Natural killer cell (primary cell): Measurements from ENCODE around the gene COX19. TPM values are rescaled to one million over a fixed set of nuclear protein-coding genes. Genes with fewer than 3 reads are reported as not detected.

Source experiments
- ATAC-seq, 3 donors: fragments of 150-1000 bp in 2 of 3; fragments of 200-7000 bp in 1 of 3; cut with Tn5 transposase; 1 replicate in 1 of 3; 2 replicates in 2 of 3; pipeline ENCODE4 v1.10.0; 2021; ENCODE audit warnings: mild to moderate bottlenecking in 2 of 3, moderate library complexity in 2 of 3
- DNase-seq, 2 donors: peaks; one replicate each; pipeline versions ENCODE4 v3.0.0 to v3.0.0-alpha.2; 2013 to 2021; ENCODE audit warnings: mixed read lengths in 1 of 2
- H3K27ac ChIP-seq: one replicate; pipeline ENCODE4 v1.5.1; 2013; ENCODE audit warnings: mild to moderate bottlenecking, low read length
- H3K27me3 ChIP-seq: one replicate; pipeline ENCODE4 v1.6.1; 2013; ENCODE audit warnings: low read length; ENCODE audit not compliant: control insufficient read depth, insufficient read depth
- H3K36me3 ChIP-seq: one replicate; pipeline ENCODE4 v1.6.1; 2013; ENCODE audit warnings: low read length; ENCODE audit not compliant: control insufficient read depth, insufficient read depth
- H3K4me1 ChIP-seq: one replicate; pipeline ENCODE4 v1.6.1; 2013; ENCODE audit warnings: low read length; ENCODE audit not compliant: control insufficient read depth, insufficient read depth
- H3K4me3 ChIP-seq: one replicate; pipeline ENCODE4 v1.5.1; 2013; ENCODE audit warnings: low read length
- H3K9me3 ChIP-seq: one replicate; pipeline ENCODE4 v1.6.1; 2013; ENCODE audit warnings: low read length; ENCODE audit not compliant: control insufficient read depth, insufficient read depth
- H3K27ac Mint-ChIP-seq, 2 donors: one replicate each; pipeline ENCODE4 v1.8.0; 2022; ENCODE audit warnings: mild to moderate bottlenecking in 2 of 2, mixed read lengths in 2 of 2, moderate library complexity in 1 of 2
- H3K27me3 Mint-ChIP-seq, 2 donors: one replicate each; pipeline ENCODE4 v1.8.0; 2022; ENCODE audit warnings: low read depth in 2 of 2, mixed read lengths in 2 of 2
- H3K36me3 Mint-ChIP-seq: one replicate; pipeline ENCODE4 v1.8.0; 2022; ENCODE audit warnings: mixed read lengths
- H3K4me1 Mint-ChIP-seq, 2 donors: one replicate each; pipeline ENCODE4 v1.8.0; 2022; ENCODE audit warnings: mixed read lengths in 2 of 2
- H3K4me3 Mint-ChIP-seq: one replicate; pipeline ENCODE4 v1.8.0; 2022; ENCODE audit warnings: mild to moderate bottlenecking, moderate library complexity, mixed read lengths
- H3K9me3 Mint-ChIP-seq, 2 donors: one replicate each; pipeline ENCODE4 v1.8.0; 2022; ENCODE audit warnings: mixed read lengths in 2 of 2
- CTCF ChIP-seq: fragments of 200-600 bp; IDR thresholded peaks from one replicate; pipeline ENCODE4 v1.8.0; 2022; ENCODE audit warnings: antibody characterized with exemption
- WGBS: methylation state at CpG from one replicate; pipeline ENCODE4 v1.1.7; 2013; ENCODE audit warnings: missing lambda C conversion rate; ENCODE audit not compliant: insufficient coverage; 5-methylcytosine and 5-hydroxymethylcytosine counted together
- intact Hi-C: fragments of 100-400 bp; cut with micrococcal nuclease; formaldehyde crosslinking; loops from one replicate; pipeline ENCODE4 v1.14.2; 2022
- total RNA-seq, 4 donors: library from RNA; stranded (reverse); fragments of 120-200 nt in 1 of 4; gene quantifications; one replicate each; pipeline versions ENCODE4 v1.2.3 to v1.2.4, GENCODE V29; 2013 to 2022

The COX19 gene
- total RNA-seq, 3 donors from 2014 or later (not counting 1 experiment from before 2014, with no cell fraction given): 33.6 to 38.3 (median 33.6) TPM

GRCh38 chr7:964401-965231, 10.7 kb downstream of the COX19 start:
- H3K27ac Mint-ChIP-seq: peak overlapping the region; percentile 77
- WGBS: 37% methylated on average over 27 of the region's 27 CpGs
- no peak for TF ChIP-seq CTCF

GRCh38 chr7:963236-964078, 11.9 kb downstream of the COX19 start:
- no peaks in the 10 kb centered on the region for H3K9me3 ChIP-seq
- 21% methylated on average over 37 of the region's 37 CpGs for whole genome bisulfite sequencing
- intact Hi-C loops: no loop called here
- no peak for TF ChIP-seq CTCF
- Mint-ChIP-seq H3K27me3 (peaks cover 0 to 6% of the 10 kb centered on the region in 2 donors), H3K36me3 (no peaks in the 10 kb centered on the region), H3K27ac (peak overlapping the region in 1 of 2 donors; percentile 31), H3K4me3 (no peak overlapping the region), H3K4me1 (peaks cover 12 to 28% of the 10 kb centered on the region in 2 donors), H3K9me3 (no peaks in the 10 kb centered on the region)
- peaks cover 36% of the 10 kb centered on the region for H3K4me1 ChIP-seq
- H3K27ac ChIP-seq: no peak overlapping the region
- H3K27me3 ChIP-seq: peaks cover 6% of the 10 kb centered on the region
- ATAC-seq (peak in 2 of 3 donors; percentile 34 to 37), DNase-seq (peak in 1 of 2 donors; percentile 49)
- no peak overlapping the region for H3K4me3 ChIP-seq
- peaks cover 20% of the 10 kb centered on the region for H3K36me3 ChIP-seq

More at GRCh38 chr7:964401-965231, 10.7 kb downstream of the COX19 start:
- Histone ChIP-seq H3K36me3 (peaks cover 28% of the 10 kb centered on the region), H3K27ac (no peak overlapping the region), H3K4me3 (no peak overlapping the region), H3K4me1 (peaks cover 34% of the 10 kb centered on the region), H3K27me3 (peaks cover 6% of the 10 kb centered on the region), H3K9me3 (no peaks in the 10 kb centered on the region)
- peaks cover 0 to 6% of the 10 kb centered on the region in 2 donors for H3K27me3 Mint-ChIP-seq
- DNase-seq (no peak), ATAC-seq (peak in 1 of 3 donors; percentile 15)
- H3K36me3 Mint-ChIP-seq: no peaks in the 10 kb centered on the region
- intact Hi-C loops: no loop called here
- peaks cover 12 to 28% of the 10 kb centered on the region in 2 donors for H3K4me1 Mint-ChIP-seq
- H3K4me3 Mint-ChIP-seq: peak overlapping the region; percentile 49
- H3K9me3 Mint-ChIP-seq: no peaks in the 10 kb centered on the region

GRCh38 chr7:962401-963081, 12.8 kb downstream of the COX19 start:
- peaks cover 12 to 28% of the 10 kb centered on the region in 2 donors for H3K4me1 Mint-ChIP-seq

More at GRCh38 chr7:962401-963081, 12.8 kb downstream of the COX19 start:
- intact Hi-C loops: no loop called here
- DNase-seq (no peak), ATAC-seq (no peak)
- H3K27me3 Mint-ChIP-seq: peaks cover 0 to 6% of the 10 kb centered on the region in 2 donors
- Histone ChIP-seq H3K4me3 (no peak overlapping the region), H3K36me3 (peaks cover 11% of the 10 kb centered on the region), H3K4me1 (peaks cover 44% of the 10 kb centered on the region), H3K9me3 (no peaks in the 10 kb centered on the region), H3K27me3 (peaks cover 6% of the 10 kb centered on the region), H3K27ac (no peak overlapping the region)
- H3K9me3 Mint-ChIP-seq: no peaks in the 10 kb centered on the region
- WGBS: 94% methylated on average over 16 of the region's 17 CpGs
- no peak for TF ChIP-seq CTCF
- no peak overlapping the region for H3K27ac Mint-ChIP-seq
- no peaks in the 10 kb centered on the region for H3K36me3 Mint-ChIP-seq
- H3K4me3 Mint-ChIP-seq: no peak overlapping the region
